ENCODE results near the gene EIF2A.

The EIF2A gene

GRCh38 chr3:150531775-150532174 is 14.8 kb upstream of the EIF2A start:
- TF ChIP-seq, protein P1, sequence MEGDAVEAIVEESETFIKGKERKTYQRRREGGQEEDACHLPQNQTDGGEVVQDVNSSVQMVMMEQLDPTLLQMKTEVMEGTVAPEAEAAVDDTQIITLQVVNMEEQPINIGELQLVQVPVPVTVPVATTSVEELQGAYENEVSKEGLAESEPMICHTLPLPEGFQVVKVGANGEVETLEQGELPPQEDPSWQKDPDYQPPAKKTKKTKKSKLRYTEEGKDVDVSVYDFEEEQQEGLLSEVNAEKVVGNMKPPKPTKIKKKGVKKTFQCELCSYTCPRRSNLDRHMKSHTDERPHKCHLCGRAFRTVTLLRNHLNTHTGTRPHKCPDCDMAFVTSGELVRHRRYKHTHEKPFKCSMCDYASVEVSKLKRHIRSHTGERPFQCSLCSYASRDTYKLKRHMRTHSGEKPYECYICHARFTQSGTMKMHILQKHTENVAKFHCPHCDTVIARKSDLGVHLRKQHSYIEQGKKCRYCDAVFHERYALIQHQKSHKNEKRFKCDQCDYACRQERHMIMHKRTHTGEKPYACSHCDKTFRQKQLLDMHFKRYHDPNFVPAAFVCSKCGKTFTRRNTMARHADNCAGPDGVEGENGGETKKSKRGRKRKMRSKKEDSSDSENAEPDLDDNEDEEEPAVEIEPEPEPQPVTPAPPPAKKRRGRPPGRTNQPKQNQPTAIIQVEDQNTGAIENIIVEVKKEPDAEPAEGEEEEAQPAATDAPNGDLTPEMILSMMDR (IDR thresholded peaks at IDR 0.05) = no peak

- TF ChIP-seq, protein P1 (IDR thresholded peaks at IDR 0.05) = no peak
Measured at GRCh38 chr3:150535204-150535603, 11.4 kb upstream of the EIF2A start.

DNA sequence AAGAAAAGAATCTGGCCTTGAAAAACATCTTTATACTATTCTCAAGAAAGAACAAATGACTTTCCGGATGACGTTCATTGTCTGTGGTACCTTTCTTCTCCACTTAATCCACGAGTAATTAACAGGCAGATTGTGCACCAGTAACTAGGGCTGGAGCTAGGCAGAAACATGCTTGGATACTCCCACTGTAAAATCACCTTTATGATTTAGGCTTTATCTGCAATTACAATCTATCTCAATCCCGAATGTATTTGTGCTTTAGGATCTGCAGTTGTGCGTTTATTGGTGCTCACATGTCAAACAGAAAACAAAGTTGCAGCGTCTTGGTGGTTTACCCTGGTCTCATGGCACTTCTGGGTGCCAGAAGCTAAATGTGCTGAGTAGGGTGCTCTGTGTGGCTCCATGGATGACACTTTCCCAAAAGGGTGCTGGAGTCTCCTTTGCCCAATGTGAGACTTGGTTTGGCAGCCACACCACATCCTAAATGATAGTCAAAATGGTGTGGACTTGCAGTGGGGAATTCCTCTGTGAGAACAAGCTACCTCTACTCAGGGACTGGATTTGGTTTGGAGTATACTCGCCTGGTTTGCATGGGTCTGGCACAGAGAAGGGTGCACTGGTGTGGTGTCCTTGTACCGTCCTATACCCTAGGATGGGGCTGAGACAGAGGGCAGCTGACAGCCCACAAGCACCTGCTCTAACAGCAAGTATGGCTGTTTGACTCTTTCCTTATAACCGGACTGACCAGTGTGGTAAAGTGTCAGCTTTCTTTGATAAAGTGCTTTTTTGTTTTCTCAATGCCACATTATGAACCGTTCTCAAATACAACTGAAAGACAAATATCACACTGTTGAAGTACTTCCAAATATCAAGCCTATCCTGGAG is 8.0 kb upstream of the EIF2A start:
- TF ChIP-seq, protein P1 (IDR thresholded peaks at IDR 0.05) = no peak

DNA sequence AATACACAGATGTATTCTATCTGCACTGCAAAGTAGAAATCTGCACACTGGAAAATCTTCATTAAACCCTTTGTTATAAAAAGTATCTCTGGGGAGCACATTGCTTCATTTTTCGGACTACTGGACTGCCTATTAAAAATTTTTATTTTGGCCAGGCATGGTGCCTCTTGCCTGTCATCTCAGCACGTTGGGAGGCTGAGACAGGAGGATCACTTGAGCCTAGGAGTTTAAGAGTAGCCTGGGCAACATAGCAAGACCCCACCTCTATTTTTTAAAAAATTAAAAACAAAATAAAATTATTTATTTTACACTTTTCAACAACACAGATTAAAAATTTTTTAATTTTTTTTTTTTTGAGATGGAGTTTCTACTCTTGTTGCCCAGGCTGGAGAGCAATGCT is 6.3 kb upstream of the EIF2A start:
- TF ChIP-seq, protein P1 (IDR thresholded peaks at IDR 0.05) = no peak

DNA sequence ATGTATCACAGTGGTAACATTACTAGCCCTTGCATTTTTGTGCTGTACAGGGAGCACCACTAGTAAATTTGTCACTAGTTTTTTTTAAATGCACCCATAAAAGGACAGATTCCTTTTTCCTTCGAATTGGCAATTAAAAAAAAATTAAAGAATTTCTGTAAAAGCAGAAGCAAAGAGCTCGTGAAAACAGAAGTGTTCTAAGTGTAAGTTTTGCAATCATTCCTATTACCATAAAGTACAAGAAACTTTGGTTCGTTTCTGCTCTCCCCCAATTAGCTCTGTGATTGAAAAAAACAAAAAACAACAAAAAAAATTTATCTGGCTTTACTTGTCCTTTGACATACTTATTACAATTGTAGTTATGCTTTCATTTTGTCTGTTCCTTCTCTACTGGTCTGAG is 5.6 kb upstream of the EIF2A start:
- TF ChIP-seq, protein P1 (IDR thresholded peaks at IDR 0.05) = no peak

GRCh38 chr3:150543128-150543527 is 3.5 kb upstream of the EIF2A start:
- TF ChIP-seq, protein P1 (IDR thresholded peaks at IDR 0.05) = no peak

DNA sequence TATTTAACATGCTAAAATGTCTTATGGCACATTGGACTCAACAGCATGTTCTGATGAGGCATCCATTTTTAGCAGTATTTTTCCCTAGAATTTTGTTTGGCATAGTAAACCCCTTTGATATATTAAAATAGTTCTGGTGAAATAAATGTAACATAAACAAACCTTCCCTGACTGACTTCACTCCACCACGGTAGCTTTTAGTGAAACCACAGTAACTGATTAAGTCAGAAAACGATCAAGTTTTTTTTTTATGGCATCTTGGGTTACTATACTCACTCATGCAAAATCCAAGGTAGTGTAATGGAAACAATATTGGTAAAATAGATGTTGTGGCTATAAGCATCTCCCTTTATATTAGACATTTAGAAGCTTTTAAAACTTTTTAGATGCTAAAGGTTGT is 3.1 kb upstream of the EIF2A start:
- TF ChIP-seq, protein P1 (IDR thresholded peaks at IDR 0.05) = no peak

Data from LNCAP (cell line).